K562 (cell line): Measurements from ENCODE around the gene ATG4C. TPM values are rescaled to one million over a fixed set of nuclear protein-coding genes. Genes with fewer than 3 reads are reported as not detected.

Source experiments
- DLX4 ChIP-seq: fragments of 250-450 bp; sonication (Bioruptor Pico); IDR thresholded peaks from 2 replicates; pipeline ENCODE4 v1.6.1; 2021; ENCODE audit warnings: mild to moderate bottlenecking
- FIP1L1 ChIP-seq: fragments of 200-400 bp; formaldehyde crosslinking; IDR thresholded peaks from 2 replicates; pipeline ENCODE4 v1.6.1; 2018; ENCODE audit warnings: mild to moderate bottlenecking, low read depth, low read length; ENCODE audit not compliant: poor library complexity, severe bottlenecking
- KDM2B ChIP-seq: fragments of 250-450 bp; sonication (Bioruptor Pico); IDR thresholded peaks from 2 replicates; pipeline ENCODE4 v1.8.0; 2021; ENCODE audit warnings: mild to moderate bottlenecking, moderate library complexity
- MCM2 ChIP-seq: fragments of 450-650 bp; IDR thresholded peaks from 2 replicates; pipeline ENCODE4 v1.6.1; 2017; ENCODE audit warnings: low read depth, mild to moderate bottlenecking
- SAFB2 ChIP-seq: fragments of 200-400 bp; formaldehyde crosslinking; IDR thresholded peaks from 2 replicates; pipeline ENCODE4 v1.6.1; 2018; ENCODE audit warnings: borderline replicate concordance, low read length, low read depth, moderate library complexity; ENCODE audit not compliant: severe bottlenecking
- TCF7L2 ChIP-seq: fragments of 150-350 bp; IDR thresholded peaks from 2 replicates; pipeline ENCODE4 v1.6.1; 2016; ENCODE audit warnings: low read depth, mild to moderate bottlenecking, low read length, moderate library complexity
- ZBTB11 ChIP-seq, 3 experiments: fragments of 200-800 bp in 1 of 3; fragments of 250-450 bp in 1 of 3; fragments of 450-650 bp in 1 of 3; sonication (Bioruptor Pico) in 1 of 3; sonication (Bioruptor generic) in 1 of 3; formaldehyde crosslinking in 1 of 3; IDR thresholded peaks; 2 replicates each; pipeline versions ENCODE4 v1.6.1 to v1.8.0; 2016 to 2022; ENCODE audit warnings: mild to moderate bottlenecking in 2 of 3, missing genetic modification characterization in 2 of 3, missing compliant biosample characterization in 1 of 3, moderate library complexity in 1 of 3
- ZNF354B ChIP-seq: fragments of 250-450 bp; sonication (Bioruptor Pico); IDR thresholded peaks from 2 replicates; pipeline ENCODE4 v1.4.0; 2020
- ZNF449 ChIP-seq: fragments of 250-450 bp; sonication (Bioruptor Pico); IDR thresholded peaks from 2 replicates; pipeline ENCODE4 v1.8.0; 2022; ENCODE audit warnings: moderate library complexity, mild to moderate bottlenecking, inconsistent platforms
- polyA plus RNA-seq, 8 experiments: library from polyadenylated mRNA; depleted of rRNA in 4 of 8; stranded (reverse) in 5 of 8; unstranded in 3 of 8; fragments of >200 nt; fragmentation: Nextera tagmentation in 2 of 8; fragmentation: Illumina TruSeq in 1 of 8; extraction: Ambion mirVana in 2 of 8; extraction: Trizol in 1 of 8; gene quantifications; 2 replicates each; pipeline versions ENCODE4 v1.2.1 to v1.2.3, GENCODE V29; 2011 to 2014; ENCODE audit warnings: inconsistent platforms in 1 of 8, missing spikeins in 1 of 8
- total RNA-seq, 7 experiments: library from RNA; depleted of rRNA in 6 of 7; stranded (reverse); fragments of >200 nt in 6 of 7; fragmentation: Illumina TruSeq in 2 of 7; extraction: Trizol in 2 of 7; gene quantifications; 2 replicates each; pipeline versions ENCODE4 v1.2.1 to v1.2.3, GENCODE V29; 2011 to 2021; ENCODE audit warnings: low replicate concordance in 1 of 7
- TF ChIP-seq, protein P1 (sequence below): fragments of 250-450 bp; sonication (Bioruptor Pico); IDR thresholded peaks from 2 replicates; pipeline ENCODE4 v1.8.0; 2021; ENCODE audit warnings: moderate library complexity, mild to moderate bottlenecking, inconsistent platforms

Gene ATG4C
- total and polyA plus RNA-seq, 9 of the 15 experiments (the other 6 are each of a cell fraction or from before 2014, with no cell fraction given) = 7.6 to 35.8 (median 16.1) TPM

GRCh38 chr1:62833529-62833928 lies 49.6 kb downstream of the ATG4C start (continued):
- TF ChIP-seq ZBTB11 (CRISPR knock-in tag; IDR thresholded peaks at IDR 0.05) (no peak), ZNF354B (CRISPR knock-in tag) (no peak), SAFB2 (no peak), ZNF449 (no peak), TCF7L2 (no peak), FIP1L1 (no peak), DLX4 (CRISPR knock-in tag) (no peak), KDM2B (no peak), MCM2 (no peak)
- TF ChIP-seq, protein P1, sequence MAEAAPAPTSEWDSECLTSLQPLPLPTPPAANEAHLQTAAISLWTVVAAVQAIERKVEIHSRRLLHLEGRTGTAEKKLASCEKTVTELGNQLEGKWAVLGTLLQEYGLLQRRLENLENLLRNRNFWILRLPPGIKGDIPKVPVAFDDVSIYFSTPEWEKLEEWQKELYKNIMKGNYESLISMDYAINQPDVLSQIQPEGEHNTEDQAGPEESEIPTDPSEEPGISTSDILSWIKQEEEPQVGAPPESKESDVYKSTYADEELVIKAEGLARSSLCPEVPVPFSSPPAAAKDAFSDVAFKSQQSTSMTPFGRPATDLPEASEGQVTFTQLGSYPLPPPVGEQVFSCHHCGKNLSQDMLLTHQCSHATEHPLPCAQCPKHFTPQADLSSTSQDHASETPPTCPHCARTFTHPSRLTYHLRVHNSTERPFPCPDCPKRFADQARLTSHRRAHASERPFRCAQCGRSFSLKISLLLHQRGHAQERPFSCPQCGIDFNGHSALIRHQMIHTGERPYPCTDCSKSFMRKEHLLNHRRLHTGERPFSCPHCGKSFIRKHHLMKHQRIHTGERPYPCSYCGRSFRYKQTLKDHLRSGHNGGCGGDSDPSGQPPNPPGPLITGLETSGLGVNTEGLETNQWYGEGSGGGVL (CRISPR knock-in tag) = no peak
- TF ChIP-seq, all 486 proteins: peak for 0
